Measurements from ENCODE around the gene STAT1.
A peak's percentile ranks its signal among the peaks of the same experiment; 100 is the strongest.

STAT1 gene

GRCh38 chr2:190959911-190960788 is 53.8 kb downstream of the STAT1 start:
- no peak for DNase-seq (ENCODE audit: insufficient read length, low spot score)
- peak; percentile 33 for FAIRE-seq
- no peak for TF ChIP-seq POLR2A (IDR thresholded peaks at IDR 0.05; ENCODE audit: low read depth, low read length)

GRCh38 chr2:190953257-190953656 is 60.7 kb downstream of the STAT1 start:
- DNase-seq (ENCODE audit: insufficient read length, low spot score) (no peak), FAIRE-seq (no peak)
- no peak for TF ChIP-seq POLR2A (IDR thresholded peaks at IDR 0.05; ENCODE audit: low read depth, low read length)

GRCh38 chr2:190950566-190950991 is 63.4 kb downstream of the STAT1 start:
- no peak for TF ChIP-seq POLR2A (IDR thresholded peaks at IDR 0.05; ENCODE audit: low read depth, low read length)
- no peak for DNase-seq (ENCODE audit: insufficient read length, low spot score)

GRCh38 chr2:190948671-190949070 is 65.3 kb downstream of the STAT1 start:
- TF ChIP-seq POLR2A (IDR thresholded peaks at IDR 0.05; ENCODE audit: low read depth, low read length) = no peak
- DNase-seq (ENCODE audit: insufficient read length, low spot score) = peak; percentile 12
- peak; percentile 89 for FAIRE-seq

More at GRCh38 chr2:190950566-190950991, 63.4 kb downstream of the STAT1 start:
- FAIRE-seq = no peak

- FAIRE-seq = peak; percentile 99
- DNase-seq (ENCODE audit: insufficient read length, low spot score) = no peak
- no peak for TF ChIP-seq POLR2A (IDR thresholded peaks at IDR 0.05; ENCODE audit: low read depth, low read length)
Observed at GRCh38 chr2:190947711-190948251, 66.2 kb downstream of the STAT1 start.

GRCh38 chr2:190947141-190947540 is 66.8 kb downstream of the STAT1 start:
- peak; percentile 84 for FAIRE-seq
- no peak for DNase-seq (ENCODE audit: insufficient read length, low spot score)
- TF ChIP-seq POLR2A (IDR thresholded peaks at IDR 0.05; ENCODE audit: low read depth, low read length) = no peak

GRCh38 chr2:190943706-190944105 is 70.3 kb downstream of the STAT1 start:
- peak; percentile 67 for FAIRE-seq
- no peak for DNase-seq (ENCODE audit: insufficient read length, low spot score)
- TF ChIP-seq POLR2A (IDR thresholded peaks at IDR 0.05; ENCODE audit: low read depth, low read length) = no peak

GRCh38 chr2:190942697-190943096 is 71.3 kb downstream of the STAT1 start:
- TF ChIP-seq POLR2A (IDR thresholded peaks at IDR 0.05; ENCODE audit: low read depth, low read length) = no peak
- no peak for DNase-seq (ENCODE audit: insufficient read length, low spot score)
- no peak for FAIRE-seq

GRCh38 chr2:190941571-190941970 is 72.4 kb downstream of the STAT1 start:
- DNase-seq (ENCODE audit: insufficient read length, low spot score) (no peak), FAIRE-seq (no peak)
- TF ChIP-seq POLR2A (IDR thresholded peaks at IDR 0.05; ENCODE audit: low read depth, low read length) = no peak

- FAIRE-seq (peak; percentile 50), DNase-seq (ENCODE audit: insufficient read length, low spot score) (no peak)
- TF ChIP-seq POLR2A (IDR thresholded peaks at IDR 0.05; ENCODE audit: low read depth, low read length) = no peak
Observed at GRCh38 chr2:190940454-190940853, 73.5 kb downstream of the STAT1 start.

- no peak for DNase-seq (ENCODE audit: insufficient read length, low spot score)
- no peak for TF ChIP-seq POLR2A (IDR thresholded peaks at IDR 0.05; ENCODE audit: low read depth, low read length)
- FAIRE-seq = no peak
Observed at GRCh38 chr2:190938771-190939335, 75.1 kb downstream of the STAT1 start.

GRCh38 chr2:190935054-190935453 is 78.9 kb downstream of the STAT1 start:
- TF ChIP-seq POLR2A (IDR thresholded peaks at IDR 0.05; ENCODE audit: low read depth, low read length) = no peak
- FAIRE-seq (no peak), DNase-seq (ENCODE audit: insufficient read length, low spot score) (no peak)

- TF ChIP-seq POLR2A (IDR thresholded peaks at IDR 0.05; ENCODE audit: low read depth, low read length) = no peak
- no peak for FAIRE-seq
- no peak for DNase-seq (ENCODE audit: insufficient read length, low spot score)
Observed at GRCh38 chr2:190933361-190933760, 80.6 kb downstream of the STAT1 start.

- DNase-seq (ENCODE audit: insufficient read length, low spot score) (no peak), FAIRE-seq (peak; percentile 6)
- TF ChIP-seq POLR2A (IDR thresholded peaks at IDR 0.05; ENCODE audit: low read depth, low read length) = no peak
Observed at GRCh38 chr2:190932514-190932913, 81.5 kb downstream of the STAT1 start.
